IPS-18a (cell line): ENCODE measurements around the gene STPG3.

Source experiments
- H3K27ac ChIP-seq: one replicate; pipeline ENCODE4 v1.5.1; 2013; ENCODE audit warnings: low read length
- H3K27me3 ChIP-seq: one replicate; pipeline ENCODE4 v1.6.1; 2013; ENCODE audit warnings: mild to moderate bottlenecking, low read length; ENCODE audit not compliant: control insufficient read depth, insufficient read depth
- H3K36me3 ChIP-seq: one replicate; pipeline ENCODE4 v1.6.1; 2013; ENCODE audit warnings: low read depth, low read length; ENCODE audit not compliant: control insufficient read depth
- H3K4me1 ChIP-seq: one replicate; pipeline ENCODE4 v1.6.1; 2013; ENCODE audit warnings: low read depth, low read length; ENCODE audit not compliant: control insufficient read depth
- H3K4me3 ChIP-seq: one replicate; pipeline ENCODE4 v1.5.1; 2013; ENCODE audit warnings: low read length
- H3K9ac ChIP-seq: one replicate; pipeline ENCODE4 v1.6.1; 2013; ENCODE audit warnings: mild to moderate bottlenecking, low read length, moderate library complexity
- H3K9me3 ChIP-seq: one replicate; pipeline ENCODE4 v1.6.1; 2013; ENCODE audit warnings: low read depth, low read length; ENCODE audit not compliant: control insufficient read depth

STPG3 gene

DNA sequence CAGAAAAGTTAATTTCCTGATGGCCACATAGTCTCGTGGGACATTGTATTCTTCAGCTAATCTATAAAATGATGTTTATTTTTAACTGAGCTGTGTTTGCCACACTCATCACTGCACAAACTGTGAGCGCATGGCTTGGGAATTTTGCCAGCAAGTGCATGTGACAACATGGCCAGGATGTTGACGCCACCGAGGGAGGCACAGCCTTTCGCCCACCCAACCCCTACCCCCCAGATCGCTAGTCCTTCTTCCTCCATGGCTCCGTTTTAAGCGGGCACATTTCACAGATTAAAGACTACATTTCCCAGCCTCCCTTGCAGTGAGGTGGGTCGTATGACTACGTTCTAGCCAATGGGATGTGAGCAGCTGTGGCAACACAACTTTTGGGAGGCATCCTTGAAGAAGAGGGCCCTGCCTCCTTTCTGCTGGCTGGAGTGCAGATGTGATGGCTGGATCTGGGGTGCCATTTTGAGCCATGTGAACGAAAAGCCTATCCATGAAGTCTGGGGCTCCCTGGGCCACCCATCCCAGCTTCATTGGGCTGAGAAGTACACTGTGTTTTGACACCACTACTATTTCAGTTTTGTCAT is 43.1 kb downstream of the STPG3 start:
- Histone ChIP-seq H3K9me3 (no peaks in the 10 kb centered on the region), H3K27ac (no peak overlapping the region), H3K4me1 (peaks cover 24% of the 10 kb centered on the region), H3K9ac (no peak overlapping the region), H3K4me3 (no peak overlapping the region), H3K36me3 (no peaks in the 10 kb centered on the region), H3K27me3 (peaks cover 53% of the 10 kb centered on the region)

DNA sequence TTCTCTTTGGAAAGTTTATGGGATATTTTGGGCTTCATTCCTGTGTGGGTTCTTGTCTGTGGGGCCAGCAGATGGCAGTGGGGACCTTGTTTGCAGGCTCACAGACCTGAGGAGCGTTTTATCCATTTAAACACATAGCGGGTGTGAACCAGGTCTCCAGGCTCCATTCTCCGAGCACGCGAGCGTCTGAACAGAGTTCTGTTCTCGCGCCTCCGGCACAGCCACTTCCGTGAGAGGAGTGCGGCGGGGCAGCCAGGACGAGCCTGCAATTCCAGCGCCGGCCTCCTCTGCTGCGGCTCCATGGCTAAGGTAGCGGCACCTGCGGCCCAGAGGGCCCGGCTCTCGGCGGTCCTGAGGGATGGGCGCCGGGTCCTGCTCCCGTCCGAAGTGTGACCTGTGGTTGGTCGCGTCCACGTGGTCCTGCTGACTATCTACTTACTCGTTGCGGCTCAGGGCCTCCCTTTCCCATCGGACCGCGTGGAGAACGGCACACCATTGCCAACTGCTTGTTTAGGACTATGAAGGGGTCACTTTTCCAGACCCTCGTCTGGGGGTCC is 43.7 kb downstream of the STPG3 start:
- H3K27me3 ChIP-seq, result peaks cover 53% of the 10 kb centered on the region
- no peaks in the 10 kb centered on the region for H3K36me3 ChIP-seq
- no peaks in the 10 kb centered on the region for H3K9me3 ChIP-seq
- H3K27ac ChIP-seq, result no peak overlapping the region
- no peak overlapping the region for H3K9ac ChIP-seq
- peak overlapping the region; percentile 31 for H3K4me3 ChIP-seq
- H3K4me1 ChIP-seq, result peaks cover 26% of the 10 kb centered on the region

DNA sequence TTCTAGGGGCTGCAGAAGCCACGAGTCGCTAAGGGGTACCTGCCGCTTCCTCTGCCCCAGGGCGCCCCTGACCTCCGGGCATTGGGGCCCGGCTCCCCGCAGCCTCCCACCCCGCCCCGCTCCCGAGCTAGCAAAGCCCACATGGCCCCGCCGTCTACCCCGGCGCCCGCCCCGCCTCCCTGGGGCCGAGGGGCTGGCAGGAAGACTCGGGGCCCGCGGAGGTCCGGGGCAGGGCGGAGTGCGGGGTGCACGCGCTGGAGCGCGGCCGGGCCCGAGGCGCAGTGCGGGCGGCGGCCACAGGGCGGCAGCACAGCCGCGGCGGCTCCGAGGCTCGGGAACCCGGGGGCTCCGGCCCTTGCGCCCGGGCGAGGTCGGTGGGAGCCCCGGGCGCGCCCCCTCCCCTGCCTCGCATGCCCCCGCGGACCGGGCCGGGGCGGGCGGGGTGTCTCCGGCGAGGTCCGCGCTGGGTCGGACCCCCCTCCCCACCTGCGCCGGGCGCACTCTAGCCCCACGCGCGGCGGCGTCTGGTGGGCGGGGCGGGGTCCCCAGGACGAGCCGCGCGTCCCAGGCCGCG is 44.2 kb downstream of the STPG3 start:
- no peaks in the 10 kb centered on the region for H3K9me3 ChIP-seq
- H3K27ac ChIP-seq, result no peak overlapping the region
- peaks cover 28% of the 10 kb centered on the region for H3K4me1 ChIP-seq
- no peak overlapping the region for H3K9ac ChIP-seq
- peaks cover 53% of the 10 kb centered on the region for H3K27me3 ChIP-seq
- H3K4me3 ChIP-seq, result peak overlapping the region; percentile 31
- no peaks in the 10 kb centered on the region for H3K36me3 ChIP-seq

DNA sequence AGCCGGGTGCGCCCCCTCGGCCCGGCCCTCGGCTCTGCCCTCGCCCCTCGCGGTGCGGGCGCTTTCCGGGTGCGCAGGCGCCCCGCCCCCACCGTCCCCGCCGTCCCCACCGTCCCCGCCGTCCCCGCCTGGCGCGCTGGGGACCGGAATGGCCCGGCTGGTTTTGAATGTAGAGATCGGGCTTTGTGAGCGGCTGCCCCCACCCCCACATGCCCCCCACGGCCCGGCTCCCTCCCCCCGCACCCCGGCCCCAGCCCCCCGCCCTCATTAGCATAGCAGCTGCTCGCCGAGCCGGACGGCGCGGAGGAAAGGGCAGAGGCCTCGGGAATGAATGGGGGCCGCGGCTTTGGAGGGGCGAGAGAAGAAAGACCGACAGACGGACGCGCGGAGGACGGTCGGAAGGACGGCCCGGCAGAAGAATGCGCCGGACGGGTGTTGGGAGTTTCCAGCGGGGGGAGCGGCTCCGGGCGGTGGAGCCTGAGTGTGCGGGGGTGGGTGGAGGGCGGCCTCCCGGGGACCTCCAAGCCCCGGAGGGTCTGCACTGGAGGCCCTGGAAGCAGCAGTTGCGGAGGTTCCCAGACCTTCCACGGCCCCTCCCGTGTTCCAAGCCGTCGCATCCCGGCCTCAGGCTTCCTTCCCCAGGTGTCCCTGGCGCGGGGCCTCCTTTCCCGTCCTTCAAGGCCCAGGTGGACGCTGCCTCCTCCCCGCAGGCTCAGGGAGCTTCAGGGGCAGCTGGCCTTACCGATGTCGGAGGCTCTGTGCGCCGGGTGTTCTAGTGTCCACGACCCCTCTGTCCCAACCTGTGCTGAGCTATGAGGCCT is 45.0 kb downstream of the STPG3 start:
- Histone ChIP-seq H3K4me3 (peak overlapping the region; percentile 52), H3K27me3 (peaks cover 53% of the 10 kb centered on the region), H3K27ac (no peak overlapping the region), H3K9ac (no peak overlapping the region), H3K9me3 (no peaks in the 10 kb centered on the region), H3K36me3 (no peaks in the 10 kb centered on the region), H3K4me1 (peaks cover 28% of the 10 kb centered on the region)

DNA sequence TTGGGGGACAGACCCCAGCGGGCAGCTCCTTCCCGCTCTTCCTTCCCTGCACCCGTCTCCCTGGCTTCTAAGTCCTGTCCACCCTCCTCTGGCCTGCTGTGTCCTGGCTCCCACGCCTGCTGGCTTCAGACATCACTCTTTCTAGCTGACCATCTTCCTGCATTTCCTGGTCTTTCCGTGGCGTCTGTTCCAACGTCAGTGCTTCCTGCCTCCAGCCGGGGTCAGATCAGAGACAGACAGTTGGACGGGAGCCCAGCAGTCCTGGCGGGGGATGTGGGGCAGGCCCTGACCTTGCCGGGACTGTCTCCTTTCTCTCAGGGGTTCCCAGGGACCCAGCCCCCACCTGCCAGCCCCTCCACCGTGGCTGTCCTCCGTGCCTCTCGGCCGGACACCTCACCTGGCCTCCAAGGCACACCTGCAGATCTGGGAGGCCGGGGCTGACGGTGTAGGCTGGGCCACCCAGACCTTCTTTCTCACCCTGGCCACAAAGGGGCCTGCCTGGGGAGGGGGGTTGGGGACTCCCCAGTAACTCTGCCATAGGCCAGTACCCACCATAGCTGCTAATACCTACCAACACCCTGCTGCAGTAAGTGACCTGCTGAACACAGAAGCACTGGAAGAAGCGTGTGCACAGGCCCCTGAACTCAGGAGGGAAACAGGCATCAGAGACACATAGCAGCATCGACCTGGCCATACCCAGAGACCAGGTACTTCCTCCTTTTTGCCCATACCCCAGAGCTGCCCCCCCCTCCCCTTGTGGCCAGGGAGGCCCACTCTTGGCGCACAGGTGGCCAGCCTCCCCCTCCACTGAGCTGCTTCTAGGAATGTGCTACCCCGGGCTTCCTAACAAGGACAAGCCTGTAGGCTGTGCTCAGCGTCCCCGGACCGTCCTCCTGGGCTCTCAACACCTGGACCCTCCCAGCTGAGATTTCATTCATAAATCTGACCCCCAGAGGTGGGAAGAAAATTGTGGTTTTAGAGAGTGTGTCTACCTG is 45.9 kb downstream of the STPG3 start:
- Histone ChIP-seq H3K9ac (no peak overlapping the region), H3K36me3 (no peaks in the 10 kb centered on the region), H3K4me3 (peak overlapping the region; percentile 52), H3K9me3 (no peaks in the 10 kb centered on the region), H3K27ac (no peak overlapping the region), H3K4me1 (peaks cover 28% of the 10 kb centered on the region), H3K27me3 (peaks cover 53% of the 10 kb centered on the region)

DNA sequence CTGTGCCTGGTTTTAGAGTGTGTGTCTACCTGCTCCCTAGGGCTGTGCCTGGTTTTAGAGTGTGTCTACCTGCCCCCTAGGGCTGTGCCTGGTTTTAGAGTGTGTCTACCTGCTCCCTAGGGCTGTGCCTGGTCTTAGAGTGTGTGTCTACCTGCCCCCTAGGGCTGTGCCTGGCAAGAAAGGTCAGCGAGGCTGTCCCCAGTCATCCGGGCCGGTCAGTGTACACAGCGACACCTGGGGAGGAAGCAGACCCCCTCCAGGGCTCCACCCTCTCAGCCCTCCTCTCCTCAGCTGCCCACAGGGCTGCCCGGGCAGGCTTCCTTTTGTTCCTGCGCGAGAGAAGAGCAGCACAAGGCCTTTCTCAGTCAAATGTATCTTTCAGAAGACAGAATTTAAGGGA is 46.9 kb downstream of the STPG3 start:
- Histone ChIP-seq H3K36me3 (no peaks in the 10 kb centered on the region), H3K27me3 (peaks cover 57% of the 10 kb centered on the region), H3K4me1 (peaks cover 30% of the 10 kb centered on the region), H3K9me3 (no peaks in the 10 kb centered on the region), H3K27ac (no peak overlapping the region), H3K4me3 (peak overlapping the region; percentile 61), H3K9ac (peak overlapping the region; percentile 17)

DNA sequence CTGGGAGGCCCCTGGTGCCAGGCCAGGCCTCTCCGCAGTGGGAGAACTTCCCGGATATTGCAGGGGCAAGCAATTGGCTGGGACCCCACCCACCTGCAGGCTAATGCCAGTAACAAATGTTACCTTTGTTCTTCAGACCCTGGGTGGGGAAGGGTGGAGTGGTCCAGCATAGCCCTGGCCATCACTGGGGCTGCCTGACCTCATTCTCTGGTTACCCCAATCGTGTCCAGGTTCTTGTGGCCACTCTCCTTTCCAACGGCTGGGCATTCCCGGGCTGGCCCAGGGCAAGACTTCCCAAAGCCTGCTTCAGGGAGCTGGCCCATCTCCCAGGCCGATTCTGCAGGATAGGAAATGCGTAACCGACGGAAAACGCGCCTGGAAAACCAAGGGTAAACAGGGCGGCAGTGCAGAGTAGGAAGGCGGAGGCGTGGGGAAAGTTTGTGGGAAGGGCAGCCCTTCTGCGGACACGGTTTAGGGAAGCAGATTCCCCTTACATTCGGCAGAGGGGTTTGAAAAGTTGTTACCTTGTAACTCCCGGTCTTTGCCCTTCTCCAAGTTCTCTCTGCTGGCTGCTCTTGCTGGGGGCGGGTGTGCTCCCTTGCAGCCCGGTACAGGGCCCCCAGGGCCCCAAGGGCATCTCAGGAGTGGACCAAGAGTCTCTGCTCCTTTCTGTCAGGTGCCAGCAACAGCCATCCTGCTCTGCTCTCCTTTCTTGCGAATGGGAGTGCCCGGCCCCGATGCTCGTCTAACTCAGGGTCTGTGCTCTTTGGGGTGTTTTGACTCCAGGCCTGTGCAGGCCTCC is 47.5 kb downstream of the STPG3 start:
- Histone ChIP-seq H3K27me3 (peaks cover 57% of the 10 kb centered on the region), H3K4me3 (peak overlapping the region; percentile 61), H3K9ac (peak overlapping the region; percentile 17)

DNA sequence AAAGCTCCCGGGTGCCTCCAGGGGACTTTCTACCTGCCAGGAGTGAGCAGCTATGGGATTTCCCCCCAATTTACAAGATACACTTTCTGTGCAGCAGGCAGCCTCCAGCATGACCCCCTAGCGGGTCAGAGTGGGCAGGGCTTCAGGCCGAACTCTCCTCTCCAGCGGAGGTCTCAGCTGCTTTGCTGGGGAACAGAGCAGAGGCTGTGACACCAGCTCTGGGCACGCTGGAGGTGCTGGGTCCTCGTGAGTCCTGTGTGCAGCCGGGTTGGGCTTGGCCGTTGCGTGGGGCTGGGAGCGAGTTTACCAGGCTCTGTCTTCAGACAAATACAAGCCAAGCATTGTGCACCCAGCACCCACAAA is 48.1 kb downstream of the STPG3 start:
- Histone ChIP-seq H3K9me3 (no peaks in the 10 kb centered on the region), H3K4me1 (peaks cover 37% of the 10 kb centered on the region), H3K9ac (no peak overlapping the region), H3K4me3 (peak overlapping the region; percentile 61), H3K27me3 (peaks cover 56% of the 10 kb centered on the region), H3K36me3 (no peaks in the 10 kb centered on the region), H3K27ac (no peak overlapping the region)

More for the DNA sequence above, 47.5 kb downstream of the STPG3 start:
- H3K27ac ChIP-seq, result no peak overlapping the region
- H3K36me3 ChIP-seq, result no peaks in the 10 kb centered on the region
- peaks cover 36% of the 10 kb centered on the region for H3K4me1 ChIP-seq
- H3K9me3 ChIP-seq, result no peaks in the 10 kb centered on the region

DNA sequence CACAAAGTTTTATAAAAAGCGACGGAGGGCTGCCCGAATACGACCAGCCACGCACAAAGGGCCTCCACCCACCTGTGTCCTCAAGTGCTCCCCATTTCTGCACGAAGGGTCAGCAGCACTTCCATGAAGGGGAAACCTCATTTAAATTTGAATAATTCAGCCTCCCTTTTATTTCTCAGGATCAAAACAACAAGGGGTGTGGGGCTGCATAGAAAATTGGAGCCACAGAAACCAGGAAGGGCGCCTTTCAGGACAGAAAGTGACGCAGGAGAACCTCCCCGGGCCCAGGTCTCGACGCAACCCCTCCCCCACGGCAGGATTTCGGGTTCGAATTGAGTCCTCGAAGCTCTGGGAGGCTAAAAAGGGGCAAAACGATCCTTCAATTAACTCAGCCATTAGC is 48.9 kb downstream of the STPG3 start:
- Histone ChIP-seq H3K4me3 (peak overlapping the region; percentile 61), H3K27ac (no peak overlapping the region), H3K9ac (peak overlapping the region; percentile 46)

DNA sequence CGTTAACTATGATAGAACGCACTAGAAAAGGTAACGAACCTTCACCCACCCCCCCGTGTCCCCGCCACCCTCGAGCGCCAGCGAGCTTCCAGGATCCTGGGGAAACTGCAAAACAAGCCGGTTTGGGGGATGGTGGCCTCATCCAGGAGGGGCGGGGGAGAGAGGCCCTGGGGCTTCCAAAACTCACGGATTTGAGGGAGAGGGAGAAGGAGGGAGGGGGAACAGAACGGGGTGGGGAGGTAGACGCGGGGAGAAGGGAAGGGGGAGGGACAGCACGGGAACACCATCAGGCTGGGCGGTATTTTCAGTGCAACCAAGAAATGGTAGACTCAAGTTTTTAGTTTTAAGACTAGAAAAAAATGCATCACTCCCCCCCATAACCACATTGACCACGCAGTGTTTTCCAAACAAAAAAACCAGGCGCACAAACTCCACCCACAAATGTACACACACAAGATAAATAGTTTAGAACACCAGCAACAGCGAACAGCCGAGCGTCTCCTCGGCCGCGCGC is 49.5 kb downstream of the STPG3 start:
- Histone ChIP-seq H3K4me3 (peak overlapping the region; percentile 61), H3K9ac (peak overlapping the region; percentile 79), H3K9me3 (no peaks in the 10 kb centered on the region), H3K36me3 (no peaks in the 10 kb centered on the region), H3K27me3 (peaks cover 46% of the 10 kb centered on the region), H3K4me1 (peaks cover 41% of the 10 kb centered on the region), H3K27ac (no peak overlapping the region)

More for the DNA sequence above, 48.9 kb downstream of the STPG3 start:
- H3K4me1 ChIP-seq, result peaks cover 37% of the 10 kb centered on the region
- H3K36me3 ChIP-seq, result no peaks in the 10 kb centered on the region
- no peaks in the 10 kb centered on the region for H3K9me3 ChIP-seq
- peaks cover 49% of the 10 kb centered on the region for H3K27me3 ChIP-seq
